Esophagus squamous epithelium (tissue), 4 donors: ENCODE data around the gene GATA5.

ENCODE experiments used
- CTCF ChIP-seq, 6 experiments: fragments of 450-650 bp in 4 of 6; fragments of 200-600 bp in 2 of 6; sonication (generic) in 2 of 6; IDR thresholded peaks; one replicate each; pipeline ENCODE4 v1.5.1; 2016 to 2019; ENCODE audit warnings: antibody characterized with exemption in 6 of 6, mild to moderate bottlenecking in 4 of 6, moderate library complexity in 4 of 6
- POLR2A ChIP-seq, 4 donors: fragments of 450-650 bp; IDR thresholded peaks; one replicate each; pipeline ENCODE4 v1.6.1; 2017; ENCODE audit warnings: antibody characterized with exemption in 4 of 4, mild to moderate bottlenecking in 4 of 4, moderate library complexity in 3 of 4

- TF ChIP-seq CTCF (IDR thresholded peaks at IDR 0.05) (no peak), POLR2A (IDR thresholded peaks at IDR 0.05) (no peak)
Observed at GRCh38 chr20:62462976-62463592, 12.7 kb downstream of the GATA5 start.
